Measurements from ENCODE around the gene RASA3.
"Not testable (repeated sequence)": the region's sequence is repeated elsewhere in the genome, so short reads cannot be mapped to it uniquely, and the experiment has no call there.

Gene RASA3

GRCh38 chr13:114002009-114002544 lies 130.3 kb downstream of the RASA3 start:
- no peak for DNase-seq (ENCODE audit: low read depth in 2 of 2)

GRCh38 chr13:114001331-114002008 lies 131.0 kb downstream of the RASA3 start:
- no peak for DNase-seq (ENCODE audit: low read depth in 2 of 2)

GRCh38 chr13:114000151-114001040 lies 132.0 kb downstream of the RASA3 start:
- no peak for DNase-seq (ENCODE audit: low read depth in 2 of 2)

- no peak for DNase-seq (ENCODE audit: low read depth in 2 of 2)
These were observed 132.9 kb downstream of the RASA3 start for GRCh38 chr13:113999618-113999910.

GRCh38 chr13:113998781-113999617 lies 133.4 kb downstream of the RASA3 start:
- DNase-seq (ENCODE audit: low read depth in 2 of 2): no peak

- DNase-seq (ENCODE audit: low read depth in 2 of 2): no peak
These were observed 134.3 kb downstream of the RASA3 start for GRCh38 chr13:113997845-113998751.

- no peak for DNase-seq (ENCODE audit: low read depth in 2 of 2)
These were observed 135.3 kb downstream of the RASA3 start for GRCh38 chr13:113996912-113997745.

- no peak for DNase-seq (ENCODE audit: low read depth in 2 of 2)
These were observed 136.1 kb downstream of the RASA3 start for GRCh38 chr13:113996081-113996911.

- no peak for DNase-seq (ENCODE audit: low read depth in 2 of 2)
These were observed 137.3 kb downstream of the RASA3 start for GRCh38 chr13:113995051-113995601.

- DNase-seq (ENCODE audit: low read depth in 2 of 2): no peak
These were observed 140.0 kb downstream of the RASA3 start for GRCh38 chr13:113992276-113993005.

- DNase-seq (ENCODE audit: low read depth in 2 of 2): no peak
These were observed 140.7 kb downstream of the RASA3 start for GRCh38 chr13:113991676-113992179.

GRCh38 chr13:113991191-113991669 lies 141.2 kb downstream of the RASA3 start:
- DNase-seq (ENCODE audit: low read depth in 2 of 2): no peak

GRCh38 chr13:113990321-113990837 lies 142.0 kb downstream of the RASA3 start:
- no peak for DNase-seq (ENCODE audit: low read depth in 2 of 2)

- DNase-seq (ENCODE audit: low read depth in 2 of 2): no peak
These were observed 142.7 kb downstream of the RASA3 start for GRCh38 chr13:113989585-113990300.

- DNase-seq (ENCODE audit: low read depth in 2 of 2): not testable (repeated sequence)
These were observed 143.6 kb downstream of the RASA3 start for GRCh38 chr13:113988859-113989258.

GRCh38 chr13:113982296-113982661 lies 150.1 kb downstream of the RASA3 start:
- DNase-seq (ENCODE audit: low read depth in 2 of 2): no peak
